Smooth muscle cell (in vitro differentiated cells): ENCODE measurements around the gene ACTRT2. TPM values are rescaled to one million over a fixed set of nuclear protein-coding genes. Genes with fewer than 3 reads are reported as not detected.

Source experiments
- DNase-seq: peaks from one replicate; lab custom pipeline; 2025; ENCODE audit not compliant: unreplicated experiment; lab: John Stamatoyannopoulos, UW
- H2AFZ ChIP-seq: fragments of 200-600 bp; sonication (generic); 2 replicates; pipeline ENCODE4 v1.6.0; 2016; ENCODE audit warnings: antibody characterized with exemption, low read depth, mild to moderate bottlenecking
- H3F3A ChIP-seq: fragments of 200-600 bp; sonication (generic); 2 replicates; pipeline ENCODE4 v1.6.0; 2017; ENCODE audit warnings: antibody characterized with exemption, low read depth
- H3K27ac ChIP-seq: fragments of 200-600 bp; sonication (generic); 2 replicates; pipeline ENCODE4 v1.5.1; 2016; ENCODE audit warnings: low read depth, mild to moderate bottlenecking
- H3K27me3 ChIP-seq: fragments of 200-600 bp; sonication (generic); 2 replicates; pipeline ENCODE4 v1.6.1; 2016; ENCODE audit warnings: low read depth, mild to moderate bottlenecking
- H3K36me3 ChIP-seq: fragments of 200-600 bp; sonication (generic); 2 replicates; pipeline ENCODE4 v1.5.1; 2016; ENCODE audit warnings: low read depth
- H3K4me1 ChIP-seq: fragments of 200-600 bp; sonication (generic); 2 replicates; pipeline ENCODE4 v1.5.1; 2016; ENCODE audit warnings: low read depth
- H3K4me2 ChIP-seq: fragments of 200-600 bp; sonication (generic); 2 replicates; pipeline ENCODE4 v1.6.0; 2016; ENCODE audit warnings: mild to moderate bottlenecking
- H3K4me3 ChIP-seq: fragments of 200-600 bp; sonication (generic); 2 replicates; pipeline ENCODE4 v1.5.1; 2016; ENCODE audit warnings: mild to moderate bottlenecking
- H3K79me2 ChIP-seq: fragments of 200-600 bp; sonication (generic); 2 replicates; pipeline ENCODE4 v1.6.0; 2016; ENCODE audit warnings: low read depth, mild to moderate bottlenecking
- H3K9ac ChIP-seq: fragments of 200-600 bp; sonication (generic); 2 replicates; pipeline ENCODE4 v1.6.0; 2016; ENCODE audit warnings: low read depth
- H3K9me3 ChIP-seq: fragments of 200-600 bp; sonication (generic); replicated peaks from 2 replicates; pipeline ENCODE4 v1.5.1; 2016; ENCODE audit warnings: low read depth
- H4K20me1 ChIP-seq: fragments of 200-600 bp; sonication (generic); 2 replicates; pipeline ENCODE4 v1.6.0; 2016; ENCODE audit warnings: low read depth
- CTCF ChIP-seq: fragments of 200-600 bp; sonication (generic); IDR thresholded peaks from 2 replicates; pipeline ENCODE4 v1.5.1; 2017; ENCODE audit warnings: borderline replicate concordance, mild to moderate bottlenecking, antibody characterized with exemption; ENCODE audit not compliant: insufficient read depth, poor library complexity, severe bottlenecking
- WGBS: methylation state at CpG from one replicate; pipeline ENCODE4 v1.1.7; 2016; ENCODE audit warnings: low lambda C conversion rate; 5-methylcytosine and 5-hydroxymethylcytosine counted together
- polyA plus RNA-seq: library from polyadenylated mRNA; unstranded; fragments of >200 nt; fragmentation: Nextera tagmentation; extraction: Ambion mirVana; gene quantifications from 2 replicates; pipeline ENCODE4 v1.2.1, GENCODE V29; 2016
- total RNA-seq: library from RNA; depleted of rRNA; stranded (reverse); fragments of >200 nt; gene quantifications from 2 replicates; pipeline ENCODE4 v1.2.3, GENCODE V29; 2014

ACTRT2 gene
- total and polyA plus RNA-seq, 2 experiments from 2014 or later, result not detected

DNA sequence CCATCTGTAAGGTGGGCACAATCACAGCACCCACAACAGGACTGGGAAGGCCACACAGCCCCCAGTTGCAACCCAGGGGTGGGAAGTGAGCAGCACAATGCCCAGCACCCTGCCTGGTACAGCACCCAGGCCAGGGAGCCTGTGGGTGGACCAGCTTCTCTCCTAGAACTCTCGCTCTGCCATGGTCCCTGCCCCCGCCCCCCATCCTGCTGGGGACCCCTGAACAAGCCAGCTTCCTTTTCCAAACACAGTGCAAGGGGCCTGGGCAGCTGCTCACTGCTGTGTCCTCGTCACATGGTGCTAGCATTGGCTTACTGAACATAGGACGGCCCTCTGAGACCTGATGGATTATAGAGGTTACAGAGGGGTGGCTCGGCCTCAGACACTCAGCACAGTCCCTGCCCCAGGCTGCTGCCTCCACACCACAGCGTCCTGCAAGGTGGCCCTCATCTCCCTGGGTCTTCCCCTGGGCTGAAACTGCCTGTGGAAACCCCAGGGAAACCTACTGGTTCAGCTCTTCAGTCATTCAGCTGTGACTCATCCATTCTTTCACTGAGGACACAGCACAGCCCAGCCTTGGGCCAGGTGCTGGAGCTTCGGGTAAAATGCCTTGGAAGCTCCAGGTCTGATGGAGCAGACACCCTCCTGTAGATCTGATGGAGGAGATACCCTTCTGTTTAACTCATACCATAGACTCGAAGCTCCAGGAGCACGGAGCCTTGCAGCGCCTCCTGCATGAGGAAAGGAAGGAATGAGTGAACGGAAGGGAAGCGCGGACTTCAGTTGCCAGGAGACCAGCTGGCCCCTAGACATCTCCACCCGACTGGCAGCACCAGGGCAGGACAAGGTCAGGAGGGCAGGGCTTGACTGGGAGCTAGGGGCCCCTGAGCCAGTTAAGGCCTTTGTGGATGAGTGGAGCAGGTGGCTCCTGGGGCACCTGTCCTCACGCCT, 39.6 kb downstream of the ACTRT2 start:
- Histone ChIP-seq H3K9ac (no peak overlapping the region), H4K20me1 (no peaks in the 10 kb centered on the region), H3K27ac (no peak overlapping the region), H3F3A (no peaks in the 10 kb centered on the region), H3K27me3 (peaks cover 89% of the 10 kb centered on the region), H3K4me3 (no peak overlapping the region), H3K36me3 (no peaks in the 10 kb centered on the region), H2AFZ (no peak overlapping the region), H3K9me3 (no peaks in the 10 kb centered on the region), H3K79me2 (no peaks in the 10 kb centered on the region), H3K4me2 (no peak overlapping the region), H3K4me1 (peaks cover 18% of the 10 kb centered on the region)
- TF ChIP-seq CTCF, result no peak
- no peak for DNase-seq
- 70% methylated on average over 15 of the region's 15 CpGs for WGBS

GRCh38 chr1:3061566-3061965, 40.3 kb downstream of the ACTRT2 start:
- Histone ChIP-seq H3K4me2 (no peak overlapping the region), H3K9me3 (no peaks in the 10 kb centered on the region), H3K36me3 (no peaks in the 10 kb centered on the region), H3F3A (no peaks in the 10 kb centered on the region), H3K27ac (no peak overlapping the region), H3K4me1 (peaks cover 18% of the 10 kb centered on the region), H3K79me2 (no peaks in the 10 kb centered on the region), H3K9ac (no peak overlapping the region), H4K20me1 (no peaks in the 10 kb centered on the region), H2AFZ (no peak overlapping the region), H3K4me3 (no peak overlapping the region), H3K27me3 (peaks cover 96% of the 10 kb centered on the region)
- 65% methylated on average over 5 of the region's 5 CpGs for WGBS
- DNase-seq, result no peak
- TF ChIP-seq CTCF, result no peak

- no peak for DNase-seq
- Histone ChIP-seq H3F3A (no peaks in the 10 kb centered on the region), H3K4me1 (peaks cover 18% of the 10 kb centered on the region), H4K20me1 (no peaks in the 10 kb centered on the region), H3K9ac (no peak overlapping the region), H3K79me2 (no peaks in the 10 kb centered on the region), H3K9me3 (no peaks in the 10 kb centered on the region), H3K4me2 (no peak overlapping the region), H3K4me3 (no peak overlapping the region), H2AFZ (no peak overlapping the region), H3K27me3 (peaks cover 97% of the 10 kb centered on the region), H3K27ac (no peak overlapping the region), H3K36me3 (no peaks in the 10 kb centered on the region)
- WGBS, result 55% methylated on average over 21 of the region's 21 CpGs
- TF ChIP-seq CTCF, result no peak
These were observed 40.8 kb downstream of the ACTRT2 start for GRCh38 chr1:3061981-3062615.
